ENCODE data around the gene FOXE1. TPM values are rescaled to one million over a fixed set of nuclear protein-coding genes. Genes with fewer than 3 reads are reported as not detected.

FOXE1 gene
- total RNA-seq, 2 donors from 2014 or later: not detected

DNA sequence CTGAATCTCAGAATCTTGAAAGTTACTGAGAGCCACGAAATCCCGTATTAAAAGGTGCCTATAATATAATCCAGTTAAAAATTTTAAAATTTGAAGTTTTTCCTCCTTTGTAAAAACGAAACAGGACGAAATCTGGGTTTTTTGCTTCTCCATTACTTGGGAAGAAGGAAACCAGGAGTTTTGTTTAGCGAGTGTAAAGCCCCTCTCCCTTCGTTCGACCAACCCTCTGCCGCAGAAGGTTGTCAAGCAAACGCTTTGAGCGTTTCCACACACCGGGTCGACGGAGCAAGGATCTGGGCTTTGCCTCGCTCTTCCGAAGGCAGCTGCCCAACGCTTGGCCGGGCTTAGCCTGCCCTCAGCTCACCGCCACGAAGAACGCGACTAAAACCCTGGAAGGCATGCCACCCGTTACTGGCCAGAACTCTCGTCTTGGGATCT lies 1.6 kb upstream of the FOXE1 start:
- Mint-ChIP-seq H3K27ac (no peak overlapping the region), H3K4me3 (peak overlapping the region; percentile 28), H3K4me1 (peaks cover 9% of the 10 kb centered on the region), H3K9me3 (no peaks in the 10 kb centered on the region), H3K36me3 (ENCODE audit: low read depth) (no peaks in the 10 kb centered on the region), H3K27me3 (ENCODE audit: insufficient read depth) (peaks cover 93% of the 10 kb centered on the region)
- TF ChIP-seq, protein P1, sequence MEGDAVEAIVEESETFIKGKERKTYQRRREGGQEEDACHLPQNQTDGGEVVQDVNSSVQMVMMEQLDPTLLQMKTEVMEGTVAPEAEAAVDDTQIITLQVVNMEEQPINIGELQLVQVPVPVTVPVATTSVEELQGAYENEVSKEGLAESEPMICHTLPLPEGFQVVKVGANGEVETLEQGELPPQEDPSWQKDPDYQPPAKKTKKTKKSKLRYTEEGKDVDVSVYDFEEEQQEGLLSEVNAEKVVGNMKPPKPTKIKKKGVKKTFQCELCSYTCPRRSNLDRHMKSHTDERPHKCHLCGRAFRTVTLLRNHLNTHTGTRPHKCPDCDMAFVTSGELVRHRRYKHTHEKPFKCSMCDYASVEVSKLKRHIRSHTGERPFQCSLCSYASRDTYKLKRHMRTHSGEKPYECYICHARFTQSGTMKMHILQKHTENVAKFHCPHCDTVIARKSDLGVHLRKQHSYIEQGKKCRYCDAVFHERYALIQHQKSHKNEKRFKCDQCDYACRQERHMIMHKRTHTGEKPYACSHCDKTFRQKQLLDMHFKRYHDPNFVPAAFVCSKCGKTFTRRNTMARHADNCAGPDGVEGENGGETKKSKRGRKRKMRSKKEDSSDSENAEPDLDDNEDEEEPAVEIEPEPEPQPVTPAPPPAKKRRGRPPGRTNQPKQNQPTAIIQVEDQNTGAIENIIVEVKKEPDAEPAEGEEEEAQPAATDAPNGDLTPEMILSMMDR (conservative IDR thresholded peaks at IDR 0.05): no peak
- Histone ChIP-seq H3K36me3 (ENCODE audit: control insufficient read depth, insufficient read depth, low read length) (no peaks in the 10 kb centered on the region), H3K27me3 (ENCODE audit: control insufficient read depth, insufficient read depth, low read length, poor library complexity, severe bottlenecking) (peaks cover 100% of the 10 kb centered on the region), H3K4me1 (ENCODE audit: control insufficient read depth, insufficient read depth, low read length) (peaks cover 5% of the 10 kb centered on the region), H3K9me3 (ENCODE audit: control insufficient read depth, low read length) (no peaks in the 10 kb centered on the region), H3K27ac (ENCODE audit: low read depth, low read length) (no peak overlapping the region), H3K9ac (ENCODE audit: extremely low read depth, low read length, poor library complexity, severe bottlenecking) (no peak overlapping the region), H3K4me3 (ENCODE audit: low read length) (no peak overlapping the region)
- 0 to 1% methylated on average over 10 to 22 of the region's 23 CpGs for WGBS, 2 experiments (ENCODE audit: insufficient coverage in 1 of 2, insufficient read length in 1 of 2)
- DNase-seq: peak; percentile 45

DNA sequence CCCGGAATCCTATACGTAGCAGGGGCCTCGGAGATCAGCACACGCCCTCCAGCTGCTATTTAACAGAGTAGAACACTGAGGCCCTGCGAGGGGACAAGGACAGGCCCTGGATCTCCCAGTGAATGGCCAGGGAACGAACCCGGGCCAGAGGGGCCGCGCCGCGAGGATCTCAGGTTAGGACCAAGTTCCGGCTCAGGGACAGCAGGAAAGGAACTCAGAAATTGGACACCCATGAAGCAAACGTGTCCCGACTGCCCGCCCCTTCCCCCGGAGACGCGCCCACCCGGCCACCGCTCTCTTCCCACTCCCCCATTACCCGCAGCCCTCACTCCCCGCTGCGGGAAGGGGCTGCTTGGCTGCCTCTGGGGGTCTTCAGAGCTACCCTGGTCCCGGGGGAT lies 1.0 kb upstream of the FOXE1 start:
- peak; percentile 85 for DNase-seq
- H3K4me1 ChIP-seq (ENCODE audit: control insufficient read depth, insufficient read depth, low read length): peaks cover 9% of the 10 kb centered on the region
- Mint-ChIP-seq H3K4me1 (peaks cover 9% of the 10 kb centered on the region), H3K36me3 (ENCODE audit: low read depth) (no peaks in the 10 kb centered on the region), H3K4me3 (peak overlapping the region; percentile 28), H3K9me3 (no peaks in the 10 kb centered on the region), H3K27ac (no peak overlapping the region), H3K27me3 (ENCODE audit: insufficient read depth) (peaks cover 93% of the 10 kb centered on the region)
- no peaks in the 10 kb centered on the region for H3K9me3 ChIP-seq (ENCODE audit: control insufficient read depth, low read length)
- H3K27me3 ChIP-seq (ENCODE audit: control insufficient read depth, insufficient read depth, low read length, poor library complexity, severe bottlenecking): peaks cover 100% of the 10 kb centered on the region
- H3K9ac ChIP-seq (ENCODE audit: extremely low read depth, low read length, poor library complexity, severe bottlenecking): no peak overlapping the region
- WGBS, 2 experiments (ENCODE audit: insufficient coverage in 1 of 2, insufficient read length in 1 of 2): 2% methylated on average over 12 to 24 of the region's 24 CpGs
- TF ChIP-seq, protein P1 (conservative IDR thresholded peaks at IDR 0.05): no peak
- no peak overlapping the region for H3K4me3 ChIP-seq (ENCODE audit: low read length)
- no peak overlapping the region for H3K27ac ChIP-seq (ENCODE audit: low read depth, low read length)
- no peaks in the 10 kb centered on the region for H3K36me3 ChIP-seq (ENCODE audit: control insufficient read depth, insufficient read depth, low read length)

DNA sequence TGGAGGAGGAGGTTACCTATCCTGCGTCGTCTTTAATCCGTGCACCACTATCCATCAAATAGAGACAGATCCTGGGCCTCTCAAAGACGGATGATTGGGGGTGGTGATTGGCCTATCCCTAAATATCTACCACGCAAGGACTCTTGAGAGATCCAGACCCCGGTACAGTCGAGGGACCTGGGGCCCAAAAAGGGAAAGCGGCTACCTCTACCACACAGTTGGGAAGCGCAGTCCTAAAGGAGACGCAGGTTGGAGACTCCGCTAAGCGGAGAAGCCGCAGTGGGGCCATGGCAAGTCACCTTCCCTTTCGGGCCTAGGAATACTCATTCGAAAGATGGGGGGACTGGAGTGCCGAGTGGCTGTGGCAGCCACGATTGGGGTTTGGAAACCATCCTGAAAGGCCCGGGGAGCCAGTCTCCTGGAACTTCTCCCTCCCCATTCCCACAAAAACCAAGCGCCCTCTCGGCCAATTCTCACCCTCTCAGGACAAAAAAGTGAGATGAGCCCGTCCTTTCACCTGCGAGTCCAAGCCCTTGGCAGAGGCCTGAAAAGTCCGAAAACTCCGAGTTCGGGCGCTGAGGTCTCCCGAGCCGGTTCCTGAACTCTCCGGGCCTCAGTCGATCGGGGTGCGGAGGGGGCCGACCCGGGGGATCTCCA lies 499 bp upstream of the FOXE1 start:
- Mint-ChIP-seq H3K27me3 (ENCODE audit: insufficient read depth) (peaks cover 93% of the 10 kb centered on the region), H3K4me3 (peak overlapping the region; percentile 28), H3K9me3 (no peaks in the 10 kb centered on the region), H3K27ac (no peak overlapping the region), H3K36me3 (ENCODE audit: low read depth) (no peaks in the 10 kb centered on the region), H3K4me1 (peaks cover 13% of the 10 kb centered on the region)
- H3K36me3 ChIP-seq (ENCODE audit: control insufficient read depth, insufficient read depth, low read length): no peaks in the 10 kb centered on the region
- DNase-seq: peak; percentile 81
- H3K27ac ChIP-seq (ENCODE audit: low read depth, low read length): no peak overlapping the region
- TF ChIP-seq, protein P1 (conservative IDR thresholded peaks at IDR 0.05): no peak
- WGBS, 2 experiments (ENCODE audit: insufficient coverage in 1 of 2, insufficient read length in 1 of 2): 2 to 5% methylated on average over 7 to 34 of the region's 34 CpGs
- no peak overlapping the region for H3K9ac ChIP-seq (ENCODE audit: extremely low read depth, low read length, poor library complexity, severe bottlenecking)
- H3K27me3 ChIP-seq (ENCODE audit: control insufficient read depth, insufficient read depth, low read length, poor library complexity, severe bottlenecking): peaks cover 100% of the 10 kb centered on the region
- no peak overlapping the region for H3K4me3 ChIP-seq (ENCODE audit: low read length)
- H3K4me1 ChIP-seq (ENCODE audit: control insufficient read depth, insufficient read depth, low read length): peaks cover 12% of the 10 kb centered on the region
- no peaks in the 10 kb centered on the region for H3K9me3 ChIP-seq (ENCODE audit: control insufficient read depth, low read length)
